HFFc6 (cell line): ENCODE measurements around the gene HERC3. TPM values are rescaled to one million over a fixed set of nuclear protein-coding genes. Genes with fewer than 3 reads are reported as not detected.
A peak's percentile ranks its signal among the peaks of the same experiment; 100 is the strongest.

Source experiments
- DNase-seq: peaks from one replicate; pipeline ENCODE4 v3.0.0-alpha.2; 2018
- H3K27ac Mint-ChIP-seq: 2 replicates; pipeline ENCODE4 v1.8.0; 2020; ENCODE audit warnings: mild to moderate bottlenecking, mixed read lengths
- H3K27me3 Mint-ChIP-seq: 2 replicates; pipeline ENCODE4 v1.8.0; 2021; ENCODE audit warnings: mild to moderate bottlenecking, moderate library complexity, mixed read lengths; ENCODE audit not compliant: insufficient read depth
- H3K36me3 Mint-ChIP-seq: 2 replicates; pipeline ENCODE4 v1.8.0; 2021; ENCODE audit warnings: low read depth, mixed read lengths
- H3K4me1 Mint-ChIP-seq: 2 replicates; pipeline ENCODE4 v1.8.0; 2020; ENCODE audit warnings: low read depth, mixed read lengths
- H3K4me3 Mint-ChIP-seq: 2 replicates; pipeline ENCODE4 v1.8.0; 2020; ENCODE audit warnings: mild to moderate bottlenecking, moderate library complexity, mixed read lengths
- H3K9me3 Mint-ChIP-seq: 2 replicates; pipeline ENCODE4 v1.8.0; 2020; ENCODE audit warnings: mild to moderate bottlenecking, mixed read lengths
- CTCF ChIP-seq: fragments of 200-600 bp; sonication (generic); IDR thresholded peaks from 2 replicates; pipeline ENCODE4 v1.5.0; 2021; ENCODE audit warnings: antibody characterized with exemption, mild to moderate bottlenecking
- total RNA-seq, 6 experiments: library from RNA; stranded (reverse); fragmentation: NEBNext Ultra II Directional; extraction: Animal tissue kit (Norgen Biotek cat#: 25700); gene quantifications; 2 replicates in 1 of 6; 3 replicates in 5 of 6; pipeline ENCODE4 v1.2.3, GENCODE V29; 2021

HERC3 gene
- total RNA-seq, 6 experiments from 2014 or later: 16.5 to 32.2 (median 26.6) TPM

- no peak for DNase-seq
- Mint-ChIP-seq H3K36me3 (peaks cover 41% of the 10 kb centered on the region), H3K4me1 (peaks cover 41% of the 10 kb centered on the region), H3K4me3 (no peak overlapping the region), H3K27ac (peak overlapping the region; percentile 80), H3K9me3 (no peaks in the 10 kb centered on the region), H3K27me3 (no peaks in the 10 kb centered on the region; the same call in 1 of the 2 replicates)
- TF ChIP-seq CTCF: no peak
These were observed 152.3 kb downstream of the HERC3 start for GRCh38 chr4:88744609-88745008.

GRCh38 chr4:88745175-88745574, 152.9 kb downstream of the HERC3 start:
- no peak for TF ChIP-seq CTCF
- H3K4me1 Mint-ChIP-seq: peaks cover 41% of the 10 kb centered on the region
- no peak overlapping the region for H3K4me3 Mint-ChIP-seq
- no peaks in the 10 kb centered on the region for H3K27me3 Mint-ChIP-seq
- H3K27ac Mint-ChIP-seq: peak overlapping the region; percentile 80; the same call in 1 of the 2 replicates
- no peak for DNase-seq
- no peaks in the 10 kb centered on the region for H3K9me3 Mint-ChIP-seq
- peaks cover 46% of the 10 kb centered on the region for H3K36me3 Mint-ChIP-seq

- Mint-ChIP-seq H3K27me3 (no peaks in the 10 kb centered on the region), H3K9me3 (no peaks in the 10 kb centered on the region), H3K27ac (peak overlapping the region; percentile 43; the same call in 1 of the 2 replicates), H3K4me3 (no peak overlapping the region), H3K4me1 (peaks cover 41% of the 10 kb centered on the region), H3K36me3 (peaks cover 49% of the 10 kb centered on the region)
- TF ChIP-seq CTCF: no peak
- DNase-seq: no peak
These were observed 153.4 kb downstream of the HERC3 start for GRCh38 chr4:88745581-88746163.

- Mint-ChIP-seq H3K9me3 (no peaks in the 10 kb centered on the region), H3K27ac (no peak overlapping the region), H3K4me1 (peaks cover 42% of the 10 kb centered on the region), H3K27me3 (no peaks in the 10 kb centered on the region), H3K36me3 (peaks cover 49% of the 10 kb centered on the region), H3K4me3 (no peak overlapping the region)
- no peak for TF ChIP-seq CTCF
- DNase-seq: no peak
These were observed 153.9 kb downstream of the HERC3 start for GRCh38 chr4:88746206-88746605.

GRCh38 chr4:88747351-88747750, 155.1 kb downstream of the HERC3 start:
- Mint-ChIP-seq H3K9me3 (no peaks in the 10 kb centered on the region), H3K27me3 (no peaks in the 10 kb centered on the region), H3K4me3 (no peak overlapping the region), H3K36me3 (peaks cover 49% of the 10 kb centered on the region), H3K4me1 (peaks cover 44% of the 10 kb centered on the region), H3K27ac (no peak overlapping the region)
- DNase-seq: no peak
- TF ChIP-seq CTCF: no peak
